IMR-90 (cell line): ENCODE results near the gene VPS26A. TPM values are rescaled to one million over a fixed set of nuclear protein-coding genes. Genes with fewer than 3 reads are reported as not detected.

ENCODE experiments used
- ATAC-seq: fragments of 200-7000 bp; cut with Tn5 transposase; 2 replicates; pipeline ENCODE4 v1.9.1; 2020; ENCODE audit warnings: low read depth, mild to moderate bottlenecking, moderate library complexity
- BruUV-seq: library from RNA; stranded (reverse); fragments of 400-500 nt; replicated peaks from 2 replicates; lab custom pipeline; 2021; lab: Mats Ljungman, UMichigan
- CTCF ChIA-PET: fragments of 300-600 bp; formaldehyde crosslinking; extraction: SDS; loops from one replicate; lab custom pipeline; 2021; ENCODE audit warnings: antibody characterized with exemption; lab: Yijun Ruan, JAX
- POLR2A ChIA-PET: fragments of 300-600 bp; sonication (Branson Sonifier 250); formaldehyde crosslinking; loops from one replicate; lab custom pipeline; 2022; ENCODE audit warnings: antibody characterized with exemption; ENCODE audit not compliant: unreplicated experiment; lab: Charles Lee
- DNase-seq: peaks from one replicate; pipeline ENCODE4 v3.0.0; 2013
- H2AFZ ChIP-seq: replicated peaks from 2 replicates; pipeline ENCODE3; 2013; ENCODE audit warnings: low read length, mild to moderate bottlenecking; ENCODE audit not compliant: poor library complexity
- H2AK5ac ChIP-seq: 2 replicates; pipeline ENCODE4 v1.6.1; 2013; ENCODE audit warnings: low read depth, low read length, inconsistent platforms
- H2AK9ac ChIP-seq: replicated peaks from 2 replicates; pipeline ENCODE3; 2013; ENCODE audit warnings: mild to moderate bottlenecking, low read depth, low read length, moderate library complexity; ENCODE audit not compliant: poor library complexity
- H2BK120ac ChIP-seq: 2 replicates; pipeline ENCODE4 v1.6.1; 2013; ENCODE audit warnings: low read depth, low read length, inconsistent platforms
- H2BK15ac ChIP-seq: 3 replicates; pipeline ENCODE4 v1.6.1; 2013; ENCODE audit warnings: low read depth, low read length, inconsistent platforms
- H2BK20ac ChIP-seq: 2 replicates; pipeline ENCODE4 v1.6.1; 2013; ENCODE audit warnings: low read depth, mild to moderate bottlenecking, inconsistent platforms, low read length, moderate library complexity
- H2BK5ac ChIP-seq: 2 replicates; pipeline ENCODE4 v1.6.1; 2013; ENCODE audit warnings: mild to moderate bottlenecking, low read depth, low read length, inconsistent platforms; ENCODE audit not compliant: poor library complexity, severe bottlenecking
- H3K14ac ChIP-seq: replicated peaks from 2 replicates; pipeline ENCODE4 v1.6.1; 2013; ENCODE audit warnings: low read depth, low read length, inconsistent platforms
- H3K18ac ChIP-seq: 2 replicates; pipeline ENCODE4 v1.6.1; 2013; ENCODE audit warnings: low read depth, low read length, control low read depth
- H3K23ac ChIP-seq: 2 replicates; pipeline ENCODE4 v1.6.1; 2013; ENCODE audit warnings: low read depth, low read length, inconsistent platforms
- H3K27ac ChIP-seq: 2 replicates; pipeline ENCODE4 v1.5.1; 2013; ENCODE audit warnings: mild to moderate bottlenecking, control low read depth, low read length; ENCODE audit not compliant: insufficient read depth
- H3K27me3 ChIP-seq: 2 replicates; pipeline ENCODE4 v1.6.1; 2013; ENCODE audit warnings: low read length; ENCODE audit not compliant: control insufficient read depth, insufficient read depth
- H3K36me3 ChIP-seq: 2 replicates; pipeline ENCODE4 v1.6.1; 2013; ENCODE audit warnings: low read length, mixed read lengths; ENCODE audit not compliant: control insufficient read depth, insufficient read depth
- H3K4ac ChIP-seq: 2 replicates; pipeline ENCODE4 v1.6.1; 2013; ENCODE audit warnings: low read depth, low read length, inconsistent platforms
- H3K4me1 ChIP-seq: 2 replicates; pipeline ENCODE4 v1.6.1; 2013; ENCODE audit warnings: low read length, mixed read lengths; ENCODE audit not compliant: control insufficient read depth, insufficient read depth
- H3K4me2 ChIP-seq: 2 replicates; pipeline ENCODE4 v1.6.1; 2013; ENCODE audit warnings: low read depth, mild to moderate bottlenecking, control low read depth, low read length, moderate library complexity
- H3K4me3 ChIP-seq: 2 replicates; pipeline ENCODE4 v1.5.1; 2013; ENCODE audit warnings: low read depth, mild to moderate bottlenecking, control low read depth, low read length, moderate library complexity; ENCODE audit not compliant: insufficient read depth
- H3K56ac ChIP-seq: 2 replicates; pipeline ENCODE4 v1.6.1; 2013; ENCODE audit warnings: low read length, inconsistent platforms; ENCODE audit not compliant: insufficient read depth; ENCODE audit errors: extremely low read depth
- H3K79me1 ChIP-seq, 2 experiments: 2 replicates each; pipeline ENCODE4 v1.6.1; 2013; ENCODE audit warnings: low read length in 2 of 2, inconsistent platforms in 1 of 2, low read depth in 1 of 2
- H3K9ac ChIP-seq: 2 replicates; pipeline ENCODE4 v1.6.1; 2013; ENCODE audit warnings: low read depth, low read length, control low read depth
- H3K9me1 ChIP-seq: 2 replicates; pipeline ENCODE4 v1.6.1; 2013; ENCODE audit warnings: low read length, inconsistent platforms; ENCODE audit not compliant: insufficient read depth
- H3K9me3 ChIP-seq: 2 replicates; pipeline ENCODE4 v1.6.1; 2013; ENCODE audit warnings: low read length; ENCODE audit not compliant: control insufficient read depth, insufficient read depth
- H4K20me1 ChIP-seq: 2 replicates; pipeline ENCODE4 v1.6.1; 2013; ENCODE audit warnings: low read length, inconsistent platforms; ENCODE audit not compliant: insufficient read depth
- H4K5ac ChIP-seq: 2 replicates; pipeline ENCODE4 v1.6.1; 2013; ENCODE audit warnings: mild to moderate bottlenecking, low read depth, low read length, control low read depth
- H4K8ac ChIP-seq, 2 experiments: 2 replicates each; pipeline ENCODE4 v1.6.1; 2013; ENCODE audit warnings: low read depth in 2 of 2, low read length in 2 of 2, control low read depth in 1 of 2, inconsistent platforms in 1 of 2
- H4K91ac ChIP-seq: 2 replicates; pipeline ENCODE4 v1.6.1; 2013; ENCODE audit warnings: low read depth, low read length, inconsistent platforms; ENCODE audit not compliant: insufficient read depth
- MAFK ChIP-seq: IDR thresholded peaks from 2 replicates; pipeline ENCODE4 v1.6.1; 2012; ENCODE audit warnings: low read depth, low read length, improper control_type of control experiment
- WGBS, 2 experiments: methylation state at CpG; one replicate each; pipeline versions ENCODE4 v1.1.5 to v1.1.7; 2013; ENCODE audit warnings: missing lambda C conversion rate in 2 of 2; ENCODE audit not compliant: insufficient read length in 1 of 2; ENCODE audit errors: extremely low coverage in 2 of 2; 5-methylcytosine and 5-hydroxymethylcytosine counted together
- dilution Hi-C: fragments of 300-500 bp; cut with HindIII; formaldehyde crosslinking; loops from one replicate; pipeline ENCODE4 v1.14.3; 2018; ENCODE audit warnings: low sequenced_read_pairs; ENCODE audit not compliant: unreplicated experiment
- in situ Hi-C: fragments of 300-500 bp; cut with MboI; formaldehyde crosslinking; loops from 3 replicates; pipeline ENCODE4 v1.14.3; 2019; ENCODE audit warnings: low sequenced_read_pairs, inconsistent platforms, mixed read lengths
- intact Hi-C: fragments of 100-400 bp; cut with micrococcal nuclease; formaldehyde crosslinking; loops from 2 replicates; pipeline ENCODE4 v1.10.0; 2022
- polyA plus RNA-seq, 3 experiments: library from polyadenylated mRNA; depleted of rRNA; stranded (reverse); fragments of >200 nt; gene quantifications; 2 replicates each; pipeline ENCODE4 v1.2.3, GENCODE V29; 2012; ENCODE audit warnings: low replicate concordance in 1 of 3
- total RNA-seq: library from RNA; depleted of rRNA; stranded (reverse); fragments of >200 nt; gene quantifications from 2 replicates; pipeline ENCODE4 v1.2.3, GENCODE V29; 2012
- TF ChIP-seq, protein P1 (sequence below): conservative IDR thresholded peaks from 2 replicates; pipeline ENCODE4 v1.5.1; 2012; ENCODE audit warnings: mild to moderate bottlenecking, low read depth, low read length, improper control_type of control experiment

The VPS26A gene
- total and polyA plus RNA-seq, 2 of the 4 experiments (the other 2 are of a cell fraction) = 7.2 to 18.7 TPM

DNA sequence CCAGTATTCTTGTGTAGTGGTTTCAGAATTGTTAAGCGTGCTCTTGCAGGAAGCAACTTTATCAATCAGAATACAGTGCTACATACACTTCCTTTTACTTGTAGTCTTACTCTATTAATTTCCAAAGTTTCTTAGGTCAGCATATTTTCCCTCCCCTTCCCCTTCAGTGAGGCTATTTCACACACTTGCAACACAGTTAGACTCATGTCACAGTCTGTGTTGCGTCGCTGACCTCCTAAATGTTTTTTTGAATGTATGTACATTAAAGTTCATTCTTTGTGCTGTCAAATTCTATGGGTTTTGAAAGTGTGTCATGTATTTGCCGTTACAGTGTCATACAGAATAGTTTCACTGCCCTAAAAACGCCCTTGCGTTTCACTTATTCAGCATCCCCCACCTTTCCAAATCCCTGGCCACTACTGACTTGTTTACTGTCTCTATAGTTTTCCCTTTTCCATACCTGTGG is 90.7 kb downstream of the VPS26A start:
- no peaks in the 10 kb centered on the region for H3K27me3 ChIP-seq
- no peak overlapping the region for H3K14ac ChIP-seq
- no peak overlapping the region for H2AK5ac ChIP-seq
- no peak overlapping the region for H2BK15ac ChIP-seq
- no peak overlapping the region for H3K4ac ChIP-seq
- H3K4me2 ChIP-seq = no peak overlapping the region
- no CpG with 5 or more reads among the region's 6 CpGs for WGBS, 2 experiments
- no peak overlapping the region for H3K18ac ChIP-seq
- H2BK5ac ChIP-seq = no peak overlapping the region
- intact Hi-C loops = no loop called here
- H2BK120ac ChIP-seq = no peak overlapping the region
- in situ Hi-C loops = no loop called here
- H2AFZ ChIP-seq = no peak overlapping the region
- no peak overlapping the region for H3K27ac ChIP-seq
- TF ChIP-seq, protein P1, sequence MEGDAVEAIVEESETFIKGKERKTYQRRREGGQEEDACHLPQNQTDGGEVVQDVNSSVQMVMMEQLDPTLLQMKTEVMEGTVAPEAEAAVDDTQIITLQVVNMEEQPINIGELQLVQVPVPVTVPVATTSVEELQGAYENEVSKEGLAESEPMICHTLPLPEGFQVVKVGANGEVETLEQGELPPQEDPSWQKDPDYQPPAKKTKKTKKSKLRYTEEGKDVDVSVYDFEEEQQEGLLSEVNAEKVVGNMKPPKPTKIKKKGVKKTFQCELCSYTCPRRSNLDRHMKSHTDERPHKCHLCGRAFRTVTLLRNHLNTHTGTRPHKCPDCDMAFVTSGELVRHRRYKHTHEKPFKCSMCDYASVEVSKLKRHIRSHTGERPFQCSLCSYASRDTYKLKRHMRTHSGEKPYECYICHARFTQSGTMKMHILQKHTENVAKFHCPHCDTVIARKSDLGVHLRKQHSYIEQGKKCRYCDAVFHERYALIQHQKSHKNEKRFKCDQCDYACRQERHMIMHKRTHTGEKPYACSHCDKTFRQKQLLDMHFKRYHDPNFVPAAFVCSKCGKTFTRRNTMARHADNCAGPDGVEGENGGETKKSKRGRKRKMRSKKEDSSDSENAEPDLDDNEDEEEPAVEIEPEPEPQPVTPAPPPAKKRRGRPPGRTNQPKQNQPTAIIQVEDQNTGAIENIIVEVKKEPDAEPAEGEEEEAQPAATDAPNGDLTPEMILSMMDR = no peak
- TF ChIP-seq MAFK = peak; percentile 39; the same call in 1 of the 2 replicates
- H3K4me3 ChIP-seq = no peak overlapping the region
- no TSS peak for BruUV-seq
- H3K9me1 ChIP-seq = 0 out of 2 replicates have a peak, but pooled peaks cover 8% of the 10 kb centered on the region
- H3K9ac ChIP-seq = no peak overlapping the region
- ChIA-PET POLR2A (no interaction called here), CTCF (no interaction called here)
- DNase-seq (no peak), ATAC-seq (no peak)
- no peak overlapping the region for H2BK20ac ChIP-seq
- no peak overlapping the region for H2AK9ac ChIP-seq
- no peaks in the 10 kb centered on the region for H4K20me1 ChIP-seq
- H3K4me1 ChIP-seq = no peaks in the 10 kb centered on the region
- no peaks in the 10 kb centered on the region for H3K79me1 ChIP-seq
- no peak overlapping the region for H3K56ac ChIP-seq
- dilution Hi-C loops = no loop called here
- no peaks in the 10 kb centered on the region for H3K9me3 ChIP-seq
- no peak overlapping the region for H4K91ac ChIP-seq
- H4K8ac ChIP-seq = no peak overlapping the region
- H3K36me3 ChIP-seq = no peaks in the 10 kb centered on the region
- H3K23ac ChIP-seq = no peak overlapping the region
- H4K5ac ChIP-seq = no peak overlapping the region
